IPS DF 19.7 (cell line): ENCODE measurements around the gene FOXF2.

Source experiments
- DNase-seq: peaks from one replicate; pipeline ENCODE4 v3.0.0-alpha.2; 2013; ENCODE audit warnings: low read depth, low spot score

Gene FOXF2

DNA sequence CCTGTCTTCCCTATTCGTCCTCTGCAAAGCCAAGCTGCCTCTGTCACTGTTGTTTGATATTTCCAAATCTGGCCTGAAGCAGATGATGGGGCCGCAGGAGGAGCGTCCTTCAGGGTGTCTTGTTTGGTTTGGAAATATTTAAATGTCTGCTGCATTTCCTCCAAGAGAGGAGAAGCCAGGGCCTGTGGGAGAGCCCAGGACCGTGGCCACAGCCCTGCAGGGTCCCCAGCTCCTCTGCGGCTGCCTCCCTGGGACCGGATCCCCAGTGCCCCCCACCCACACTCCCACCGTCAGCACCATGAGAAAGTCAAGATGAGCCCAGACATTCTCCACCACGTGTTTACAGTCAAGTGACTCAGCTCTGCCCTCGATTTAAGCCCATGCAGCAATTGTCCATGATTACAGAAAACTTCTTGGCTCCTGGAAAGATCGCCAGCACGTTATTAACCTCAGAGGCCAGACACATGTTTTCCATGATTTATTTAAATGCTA, 18.2 kb downstream of the FOXF2 start:
- no peak for DNase-seq

- no peak for DNase-seq
These were observed 20.5 kb downstream of the FOXF2 start for GRCh38 chr6:1409774-1410465.

DNA sequence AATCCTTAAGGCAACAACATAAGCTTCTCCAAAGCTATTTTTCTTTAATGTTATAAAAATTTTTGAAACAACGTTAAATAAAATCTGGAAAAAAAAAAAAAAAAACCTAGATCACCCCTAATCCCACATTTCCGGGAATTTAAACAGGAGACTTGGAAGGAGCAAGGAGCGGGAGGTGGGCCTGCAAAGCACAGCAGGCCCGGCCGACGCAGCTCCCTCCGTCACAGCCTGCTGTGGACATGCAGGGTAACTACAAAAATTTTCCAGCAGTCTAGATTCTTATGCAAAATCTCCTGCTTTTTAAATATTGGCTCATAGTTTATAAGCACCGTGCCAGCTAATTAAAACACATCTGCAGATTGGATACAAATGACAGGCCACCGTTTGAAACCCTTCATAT, 23.5 kb downstream of the FOXF2 start:
- DNase-seq: no peak

- DNase-seq: no peak
These were observed 26.2 kb downstream of the FOXF2 start for GRCh38 chr6:1415416-1416063.

GRCh38 chr6:1416191-1416760, 26.9 kb downstream of the FOXF2 start:
- no peak for DNase-seq

DNA sequence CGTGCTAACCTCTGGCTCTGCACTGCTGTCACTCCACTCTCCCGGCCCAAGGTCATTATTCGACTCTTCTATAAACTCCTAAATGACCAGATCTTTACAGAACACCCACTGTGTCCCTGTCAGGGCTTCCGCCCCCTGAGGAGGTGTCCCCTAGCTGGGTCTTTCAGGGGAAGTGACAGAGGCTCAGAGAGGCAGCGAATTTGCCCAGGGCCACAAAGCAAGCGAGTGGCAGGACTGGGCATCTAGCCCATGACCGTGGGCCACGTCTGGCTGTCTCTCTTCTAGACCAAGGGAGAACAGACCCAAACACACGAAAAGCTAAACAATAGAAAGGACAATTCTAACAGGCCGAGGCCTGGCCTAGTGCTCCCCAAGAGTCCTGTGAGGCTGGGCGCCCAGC, 27.4 kb downstream of the FOXF2 start:
- no peak for DNase-seq

- no peak for DNase-seq
These were observed 28.3 kb downstream of the FOXF2 start for GRCh38 chr6:1417718-1418117.

- DNase-seq: no peak
These were observed 29.3 kb downstream of the FOXF2 start for GRCh38 chr6:1418471-1419191.

DNA sequence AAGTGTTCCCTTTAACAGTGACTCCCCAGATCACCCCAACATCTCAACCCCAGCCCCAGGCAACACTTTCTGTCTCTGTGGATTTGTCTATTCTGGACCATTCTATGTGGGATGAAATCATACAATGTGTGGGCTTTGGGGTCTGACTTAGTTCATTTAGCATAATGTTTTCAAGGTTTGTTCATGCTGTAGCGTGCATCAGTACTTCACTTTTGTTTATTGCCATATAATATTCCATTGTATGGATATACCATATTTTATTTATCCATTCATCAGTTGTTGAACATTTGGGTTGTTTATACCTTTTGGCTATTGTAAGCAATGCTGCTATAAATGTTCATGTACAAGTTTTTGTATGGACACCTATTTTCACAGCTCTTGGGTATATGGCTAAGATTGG, 31.0 kb downstream of the FOXF2 start:
- no peak for DNase-seq

DNA sequence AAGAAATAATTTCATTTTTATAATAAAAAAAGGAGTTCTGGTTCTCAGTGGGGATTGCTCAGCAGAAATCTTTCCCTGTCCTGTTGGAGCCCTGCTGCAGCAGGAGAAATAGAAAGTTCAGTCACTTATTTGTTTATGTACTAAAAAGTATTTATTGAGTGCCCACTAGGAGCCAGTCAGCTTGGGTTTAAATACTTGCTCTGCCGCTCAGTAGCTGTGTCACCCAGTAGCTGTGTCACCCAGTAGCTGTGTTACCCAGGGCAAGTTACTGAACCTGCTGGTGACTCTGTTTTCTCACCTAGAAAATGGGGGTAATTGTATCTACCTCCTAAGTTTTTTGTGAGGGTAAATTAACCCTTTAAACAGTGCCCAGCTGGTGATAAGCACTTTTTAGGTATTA, 32.9 kb downstream of the FOXF2 start:
- no peak for DNase-seq

DNA sequence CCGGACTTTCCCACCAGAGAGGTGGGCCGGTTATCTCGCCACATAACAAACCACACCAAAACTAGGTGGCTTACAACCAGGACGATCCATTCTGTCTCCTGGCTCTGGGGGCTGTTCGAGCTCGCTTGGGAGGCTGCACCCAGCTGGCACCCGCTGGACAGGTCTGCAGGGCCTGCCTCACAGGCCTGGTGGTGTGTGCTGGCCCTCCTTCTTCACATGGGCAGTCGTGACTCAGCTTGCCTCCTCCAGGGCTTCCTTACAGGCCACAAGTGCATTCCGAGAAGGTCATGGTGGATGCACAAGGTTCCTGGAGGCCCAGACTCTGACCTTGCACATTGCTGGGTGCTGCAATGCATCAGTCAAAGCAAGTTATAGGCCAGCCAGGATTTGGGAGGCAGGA, 34.2 kb downstream of the FOXF2 start:
- no peak for DNase-seq

DNA sequence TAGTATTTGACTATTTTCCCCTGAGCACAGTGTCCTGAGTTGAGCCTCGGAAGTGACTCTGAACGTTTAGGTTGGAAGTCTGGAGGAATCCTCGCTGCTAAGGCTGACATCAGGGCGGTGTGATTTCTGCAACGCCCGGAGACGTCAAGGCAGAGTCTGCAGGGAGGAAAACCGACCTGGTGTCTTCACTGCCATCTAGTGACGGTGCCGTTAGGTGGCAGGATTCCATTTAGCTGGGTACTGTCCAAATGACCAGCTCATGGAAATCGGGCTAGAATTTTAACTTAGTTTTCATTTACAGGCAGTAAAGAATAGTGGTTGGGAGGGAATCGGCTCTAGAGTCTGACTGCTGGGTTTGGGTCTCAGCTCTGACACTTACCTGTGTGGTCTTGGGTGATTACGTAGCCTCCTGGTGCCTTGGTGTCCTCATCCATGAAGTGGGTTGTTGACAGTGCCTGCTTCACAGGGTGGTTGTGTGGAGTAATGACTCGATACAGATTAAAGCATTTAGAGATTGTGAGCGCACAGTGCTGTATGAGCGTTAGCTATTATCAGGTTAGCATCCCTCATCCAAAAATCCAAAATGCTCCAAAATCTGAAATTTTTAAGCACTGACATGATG, 35.0 kb downstream of the FOXF2 start:
- no peak for DNase-seq

GRCh38 chr6:1426416-1426815, 37.0 kb downstream of the FOXF2 start:
- DNase-seq: no peak

- no peak for DNase-seq
These were observed 46.4 kb downstream of the FOXF2 start for GRCh38 chr6:1435806-1436205.

- peak; percentile 23 for DNase-seq
These were observed 47.2 kb downstream of the FOXF2 start for GRCh38 chr6:1436334-1437306.

- DNase-seq: no peak
These were observed 48.4 kb downstream of the FOXF2 start for GRCh38 chr6:1437553-1438406.

DNA sequence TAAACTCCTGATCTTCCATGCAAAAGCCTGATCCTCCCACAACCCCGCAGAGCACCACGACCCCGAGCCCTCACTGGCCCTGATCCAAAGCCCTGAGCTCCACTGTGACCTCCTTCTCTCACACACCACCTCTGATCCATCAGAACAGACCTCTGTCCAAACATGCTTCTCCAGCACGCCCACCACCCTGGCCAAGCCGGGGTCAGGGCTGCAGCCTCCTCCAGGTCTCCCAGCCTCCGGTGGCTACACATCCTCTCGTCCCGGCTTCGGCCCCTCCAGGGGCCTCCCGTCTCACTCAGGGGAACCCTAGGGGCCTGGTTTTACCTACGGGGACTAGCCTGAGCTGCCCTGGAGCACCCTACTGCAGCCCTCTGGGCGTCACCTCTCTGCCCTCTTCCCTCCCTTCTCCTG, 49.1 kb downstream of the FOXF2 start:
- DNase-seq: no peak

DNA sequence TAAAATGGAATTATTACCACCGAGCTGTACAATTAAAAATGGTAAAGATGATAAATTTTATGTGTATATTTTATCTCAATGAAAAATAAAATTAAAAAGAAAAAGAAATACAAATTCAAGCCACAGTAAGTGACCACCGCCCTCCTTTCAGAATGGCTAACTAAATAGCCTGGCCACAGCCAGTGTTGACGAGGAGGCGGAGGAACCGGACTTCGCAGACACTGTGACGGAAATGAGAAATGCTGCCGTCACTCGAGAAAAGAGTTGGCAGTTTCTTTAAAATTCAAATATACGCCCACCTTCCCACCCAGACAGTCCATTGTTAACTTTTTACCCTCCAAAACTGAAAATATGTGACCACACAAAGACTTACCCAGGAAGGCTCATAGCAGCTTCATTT, 50.0 kb downstream of the FOXF2 start:
- no peak for DNase-seq

- no peak for DNase-seq
These were observed 53.6 kb downstream of the FOXF2 start for GRCh38 chr6:1442929-1443328.
